ENCODE results near the gene SPPL2B. TPM values are rescaled to one million over a fixed set of nuclear protein-coding genes. Genes with fewer than 3 reads are reported as not detected.

SPPL2B gene
- polyA plus RNA-seq, 1 of the 3 experiments (the other 2 are of a cell fraction): 58.1 TPM

DNA sequence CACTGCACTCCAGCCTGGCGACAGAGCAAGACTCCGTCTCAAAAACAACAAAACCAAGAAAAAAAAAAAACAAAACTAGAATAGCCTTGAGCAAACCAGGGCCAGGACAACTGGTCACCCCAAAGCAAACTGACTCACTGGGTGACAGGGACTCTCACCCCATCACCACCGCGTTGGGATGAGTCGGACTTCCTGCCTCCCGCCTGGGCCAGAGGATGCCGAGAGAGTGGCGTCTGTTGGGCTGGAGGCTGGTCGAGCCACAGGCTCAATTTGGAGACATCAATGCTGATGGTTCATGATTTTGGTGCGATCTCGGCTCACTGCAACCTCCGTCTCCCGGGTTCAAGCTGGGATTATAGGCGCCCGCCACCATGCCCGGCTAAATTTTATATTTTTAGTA lies 43.2 kb downstream of the SPPL2B start:
- ChIA-PET POLR2A (no interaction called here), CTCF (interaction anchor here (1.0 to 1.2 kb wide), 2 partner anchors 13 to 46 kb away, joined by 3 read pairs; no protein-coding TSS in a partner anchor)
- Histone ChIP-seq H4K20me1 (ENCODE audit: insufficient read depth) (no peaks in the 10 kb centered on the region), H3K9me2 (no peaks in the 10 kb centered on the region), H3K27me3 (ENCODE audit: insufficient read depth) (no peaks in the 10 kb centered on the region), H3K36me3 (replicated peaks in 1 of 2; ENCODE audit: control insufficient read depth in 1 of 2, insufficient read depth in 2 of 2, low read length in 1 of 2) (no peaks in the 10 kb centered on the region), H2AFZ (ENCODE audit: low read depth) (0 out of 2 replicates have a peak overlapping the region, but pooled peaks have one; percentile 22), H3K9me3 (no peaks in the 10 kb centered on the region), H3K27ac (ENCODE audit: low read depth in 2 of 2, low read length in 1 of 2) (no peak overlapping the region; a peak in 1 of 4 replicates), H3F3A (replicated peaks; ENCODE audit: insufficient read depth) (peaks cover 4% of the 10 kb centered on the region), H3K9ac (no peak overlapping the region), H3K4me1 (ENCODE audit: control insufficient read depth in 1 of 2, insufficient read depth in 2 of 2, low read depth in 1 of 2, low read length in 1 of 2) (no peaks in the 10 kb centered on the region), H3K4me3 (ENCODE audit: low read depth in 2 of 2, low read length in 1 of 2) (no peak overlapping the region), H3K4me2 (no peak overlapping the region), H3K79me2 (ENCODE audit: insufficient read depth) (no peaks in the 10 kb centered on the region)
- TF ChIP-seq SIN3A (IDR thresholded peaks at IDR 0.05; ENCODE audit: borderline replicate concordance, low read depth, low read length) (no peak), FOSL2 (IDR thresholded peaks at IDR 0.05; ENCODE audit: borderline replicate concordance, low read depth) (peak; percentile 38; the same call in 1 of the 2 replicates), GABPA (IDR thresholded peaks at IDR 0.05; ENCODE audit: low read depth) (no peak), FOXJ3 (CRISPR knock-in tag; IDR thresholded peaks at IDR 0.05) (no peak), TAF1 (IDR thresholded peaks at IDR 0.05; ENCODE audit: borderline replicate concordance, low read depth, low read length) (no peak), RXRA (IDR thresholded peaks at IDR 0.05; ENCODE audit: borderline replicate concordance, low read depth) (no peak), JUND (IDR thresholded peaks at IDR 0.05) (no peak)
- no peak for DNase-seq
- WGBS (ENCODE audit: low lambda C conversion rate): 50% methylated on average over 16 of the region's 16 CpGs

- H3F3A ChIP-seq (replicated peaks; ENCODE audit: insufficient read depth): peaks cover 4% of the 10 kb centered on the region
- H4K20me1 ChIP-seq (ENCODE audit: insufficient read depth): no peaks in the 10 kb centered on the region
- H3K4me1 ChIP-seq (ENCODE audit: control insufficient read depth in 1 of 2, insufficient read depth in 2 of 2, low read depth in 1 of 2, low read length in 1 of 2): no peaks in the 10 kb centered on the region
- no peaks in the 10 kb centered on the region for H3K9me2 ChIP-seq
- no peaks in the 10 kb centered on the region for H3K27me3 ChIP-seq (ENCODE audit: insufficient read depth)
- no peak overlapping the region for H3K4me2 ChIP-seq
- H3K4me3 ChIP-seq (ENCODE audit: low read depth in 2 of 2, low read length in 1 of 2): no peak overlapping the region
- H3K36me3 ChIP-seq (replicated peaks in 1 of 2; ENCODE audit: control insufficient read depth in 1 of 2, insufficient read depth in 2 of 2, low read length in 1 of 2): no peaks in the 10 kb centered on the region
- POLR2A ChIA-PET: no interaction called here
- CTCF ChIA-PET: interaction anchor here (1.0 to 1.2 kb wide), 2 partner anchors 13 to 46 kb away, joined by 3 read pairs; no protein-coding TSS in a partner anchor
- 78% methylated on average over 11 of the region's 11 CpGs for WGBS (ENCODE audit: low lambda C conversion rate)
- H3K27ac ChIP-seq (ENCODE audit: low read depth in 2 of 2, low read length in 1 of 2): no peak overlapping the region; a peak in 1 of 4 replicates
- TF ChIP-seq ELF1 (IDR thresholded peaks at IDR 0.05): no peak
- no peak for TF ChIP-seq CHD2 (IDR thresholded peaks at IDR 0.05; ENCODE audit: low read length, partially characterized antibody)
- TF ChIP-seq, protein P1, sequence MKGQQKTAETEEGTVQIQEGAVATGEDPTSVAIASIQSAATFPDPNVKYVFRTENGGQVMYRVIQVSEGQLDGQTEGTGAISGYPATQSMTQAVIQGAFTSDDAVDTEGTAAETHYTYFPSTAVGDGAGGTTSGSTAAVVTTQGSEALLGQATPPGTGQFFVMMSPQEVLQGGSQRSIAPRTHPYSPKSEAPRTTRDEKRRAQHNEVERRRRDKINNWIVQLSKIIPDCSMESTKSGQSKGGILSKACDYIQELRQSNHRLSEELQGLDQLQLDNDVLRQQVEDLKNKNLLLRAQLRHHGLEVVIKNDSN (IDR thresholded peaks at IDR 0.05; ENCODE audit: borderline replicate concordance, low read depth): no peak
- TF ChIP-seq IRF3 (IDR thresholded peaks at IDR 0.05; ENCODE audit: low read depth, low read length): no peak
- no peak for TF ChIP-seq EP300 (IDR thresholded peaks at IDR 0.05; ENCODE audit: borderline replicate concordance in 1 of 2, low read depth in 1 of 2, low read length in 1 of 2)
- TF ChIP-seq JUND (IDR thresholded peaks at IDR 0.05): no peak
- no peak for TF ChIP-seq RCOR1 (IDR thresholded peaks at IDR 0.05; ENCODE audit: low read length)
- TF ChIP-seq RXRA (IDR thresholded peaks at IDR 0.05; ENCODE audit: borderline replicate concordance, low read depth): no peak
- TF ChIP-seq SIN3A (IDR thresholded peaks at IDR 0.05; ENCODE audit: borderline replicate concordance, low read depth, low read length): no peak
- TF ChIP-seq TCF12 (IDR thresholded peaks at IDR 0.05): no peak
- no peak for TF ChIP-seq PBX3 (IDR thresholded peaks at IDR 0.05)
- TF ChIP-seq EZH2phosphoT487 (IDR thresholded peaks at IDR 0.05; ENCODE audit: borderline replicate concordance, low read depth): no peak
- H3K9me3 ChIP-seq: no peaks in the 10 kb centered on the region
- 0 out of 2 replicates have a peak overlapping the region, but pooled peaks have one; percentile 22 for H2AFZ ChIP-seq (ENCODE audit: low read depth)
- DNase-seq: no peak
- H3K79me2 ChIP-seq (ENCODE audit: insufficient read depth): no peaks in the 10 kb centered on the region
- no peak overlapping the region for H3K9ac ChIP-seq
These were observed 43.7 kb downstream of the SPPL2B start for GRCh38 chr19:2372076-2372612.
